DMS 273 treated with DMSO at 0.1 percent for 48 hours (cell line): ENCODE data around the gene ANKFN1.

ENCODE experiments used
- DNase-seq: peaks from one replicate; lab custom pipeline; 2025; lab: John Stamatoyannopoulos, UW

Gene ANKFN1

GRCh38 chr17:56152874-56153602 lies at the start of gene ANKFN1:
Gene ANKFN1, plus strand, starts transcription at chr17:56153475. Its CDS starts 59,193 bp downstream, at chr17:56212668.
- no peak for DNase-seq

- DNase-seq, result no peak
Observed at GRCh38 chr17:56108811-56109284, 44.4 kb upstream of the ANKFN1 start.

GRCh38 chr17:56109836-56110235 lies 43.4 kb upstream of the ANKFN1 start:
- DNase-seq, result no peak

GRCh38 chr17:56110463-56111135 lies 42.7 kb upstream of the ANKFN1 start:
- no peak for DNase-seq

GRCh38 chr17:56111706-56112485 lies 41.4 kb upstream of the ANKFN1 start:
- DNase-seq, result no peak

- no peak for DNase-seq
Observed at GRCh38 chr17:56113486-56113885, 39.8 kb upstream of the ANKFN1 start.

GRCh38 chr17:56114469-56114868 lies 38.8 kb upstream of the ANKFN1 start:
- DNase-seq, result no peak

GRCh38 chr17:56119191-56119590 lies 34.1 kb upstream of the ANKFN1 start:
- no peak for DNase-seq

- no peak for DNase-seq
Observed at GRCh38 chr17:56119936-56120335, 33.3 kb upstream of the ANKFN1 start.

GRCh38 chr17:56121191-56122051 lies 31.9 kb upstream of the ANKFN1 start:
- no peak for DNase-seq

GRCh38 chr17:56125830-56126819 lies 27.1 kb upstream of the ANKFN1 start:
- DNase-seq, result peak; percentile 69

- no peak for DNase-seq
Observed at GRCh38 chr17:56130026-56130425, 23.2 kb upstream of the ANKFN1 start.

- no peak for DNase-seq
Observed at GRCh38 chr17:56130631-56131030, 22.6 kb upstream of the ANKFN1 start.

- no peak for DNase-seq
Observed at GRCh38 chr17:56131431-56131830, 21.8 kb upstream of the ANKFN1 start.

- DNase-seq, result no peak
Observed at GRCh38 chr17:56136301-56136700, 17.0 kb upstream of the ANKFN1 start.

GRCh38 chr17:56141046-56141839 lies 12.0 kb upstream of the ANKFN1 start:
- no peak for DNase-seq

GRCh38 chr17:56142325-56142724 lies 10.9 kb upstream of the ANKFN1 start:
- DNase-seq, result no peak

- DNase-seq, result no peak
Observed at GRCh38 chr17:56142781-56143180, 10.5 kb upstream of the ANKFN1 start.

GRCh38 chr17:56144223-56144622 lies 9.1 kb upstream of the ANKFN1 start:
- no peak for DNase-seq

- no peak for DNase-seq
Observed at GRCh38 chr17:56146534-56146933, 6.7 kb upstream of the ANKFN1 start.
